Right renal cortex interstitium (tissue), 3 donors: ENCODE results near the gene XPO5. TPM values are rescaled to one million over a fixed set of nuclear protein-coding genes. Genes with fewer than 3 reads are reported as not detected.
"Not testable (repeated sequence)": the region's sequence is repeated elsewhere in the genome, so short reads cannot be mapped to it uniquely, and the experiment has no call there.

Experiments used
- DNase-seq, 3 donors: peaks; one replicate each; pipeline ENCODE4 v3.0.0-alpha.2; 2013; ENCODE audit warnings: low read depth in 3 of 3, low spot score in 2 of 3
- polyA plus RNA-seq, 3 donors: library from polyadenylated mRNA; unstranded; fragments of 120-200 nt; gene quantifications; one replicate each; pipeline ENCODE4 v1.2.1, GENCODE V29; 2013; ENCODE audit not compliant: insufficient read length in 3 of 3

XPO5 gene
- 10 to 100 TPM; 45.3 to 50.7 (median 45.9) TPM for polyA plus RNA-seq

DNA sequence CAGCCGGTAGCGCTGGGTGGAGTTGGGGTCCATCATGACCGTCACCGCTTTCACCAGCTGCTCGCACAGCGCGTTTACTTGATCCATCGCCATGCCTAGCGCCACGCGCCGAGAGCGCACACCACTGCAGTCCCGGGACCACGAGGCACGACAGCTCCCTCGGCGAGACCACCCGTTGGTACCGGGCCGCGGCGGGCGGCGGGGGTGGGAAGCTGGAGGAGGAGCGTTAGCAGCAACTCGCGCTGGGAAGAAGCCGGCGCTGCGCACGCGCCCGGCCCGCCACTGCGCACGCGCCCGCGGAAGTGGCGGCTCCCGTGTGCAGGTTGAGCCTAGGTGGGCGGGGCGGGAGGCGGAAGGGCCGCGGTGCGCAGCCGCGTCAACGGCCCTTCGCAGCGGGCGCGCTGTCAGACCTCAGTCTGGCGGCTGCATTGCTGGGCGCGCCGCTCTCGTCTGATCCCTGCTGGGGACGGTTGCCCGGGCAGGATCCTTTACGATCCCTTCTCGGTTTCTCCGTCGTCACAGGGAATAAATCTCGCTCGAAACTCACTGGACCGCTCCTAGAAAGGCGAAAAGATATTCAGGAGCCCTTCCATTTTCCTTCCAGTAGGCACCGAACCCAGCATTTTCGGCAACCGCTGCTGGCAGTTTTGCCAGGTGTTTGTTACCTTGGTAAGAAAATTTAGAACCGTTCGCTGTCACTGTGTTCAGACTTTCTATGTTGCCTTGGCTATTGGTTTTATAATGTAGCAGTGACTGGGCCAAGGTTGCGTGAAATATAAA is at the start of gene XPO5, which contains the start of gene POLH:
XPO5 (minus strand) TSS at position 267 of the 780 bp plus-strand sequence; CDS start at position 93, 174 bp downstream.
POLH (plus strand) TSS at position 414 of the 780 bp plus-strand sequence. CDS start 6,135 bp downstream, outside the sequence.
- DNase-seq, result peak; percentile 58 to 80 (median 79)

DNA sequence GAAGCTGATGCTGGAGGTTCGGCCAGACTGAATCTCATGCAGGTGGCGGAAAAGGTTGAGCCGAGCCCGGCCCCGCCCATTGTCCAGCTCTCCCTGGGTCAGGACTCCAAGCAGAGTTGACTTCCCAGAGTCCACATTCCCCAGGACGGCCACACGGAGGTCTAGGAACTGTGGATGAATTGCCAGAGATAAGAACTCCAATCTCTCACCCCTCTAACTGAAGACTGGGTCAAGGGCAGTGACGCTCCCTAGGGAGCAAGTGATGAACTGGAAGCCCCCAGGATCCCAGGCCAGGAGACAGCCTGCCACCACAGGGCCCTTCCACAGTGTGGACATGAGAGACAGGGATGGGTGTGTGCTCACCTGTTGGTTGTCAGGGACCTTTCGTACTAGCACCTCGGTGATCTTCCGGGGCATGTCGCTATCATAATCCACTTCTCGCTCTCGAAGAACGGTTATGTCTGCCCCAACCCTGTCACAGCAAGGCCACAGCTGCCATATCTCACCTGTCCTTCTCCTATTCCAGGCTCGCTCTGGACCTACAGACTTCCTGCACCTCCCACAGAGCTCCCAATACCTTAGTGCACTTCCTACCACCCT is 49.7 kb upstream of the XPO5 start:
- DNase-seq, result no peak

DNA sequence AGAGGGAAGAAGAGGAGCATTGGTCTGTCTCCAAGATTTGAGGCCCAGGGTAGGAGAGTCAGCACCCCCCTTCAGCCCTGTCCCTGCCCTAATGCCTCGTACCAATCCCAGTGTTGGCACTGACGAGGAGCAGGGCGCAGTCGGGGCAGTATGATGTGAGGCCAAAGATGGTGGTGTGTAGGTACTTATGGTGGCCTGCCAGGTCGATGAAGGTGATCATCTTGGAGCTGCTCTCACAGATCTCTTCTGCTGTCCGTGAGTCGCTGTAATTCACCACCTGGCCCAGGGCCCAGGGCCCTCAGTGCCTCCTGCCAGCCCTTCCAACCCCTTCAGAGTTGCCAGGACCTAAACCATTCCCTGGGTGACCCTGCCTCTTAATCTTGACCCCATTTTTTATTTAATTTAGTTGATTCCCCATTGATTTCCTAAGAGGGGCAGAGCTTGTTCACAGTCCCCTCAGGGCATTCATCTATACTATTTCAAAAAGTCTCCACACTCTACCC is 49.0 kb upstream of the XPO5 start:
- DNase-seq, result no peak

GRCh38 chr6:43623880-43624785 is 48.3 kb upstream of the XPO5 start:
- no peak for DNase-seq

GRCh38 chr6:43622541-43622940 is 46.7 kb upstream of the XPO5 start:
- no peak for DNase-seq

DNA sequence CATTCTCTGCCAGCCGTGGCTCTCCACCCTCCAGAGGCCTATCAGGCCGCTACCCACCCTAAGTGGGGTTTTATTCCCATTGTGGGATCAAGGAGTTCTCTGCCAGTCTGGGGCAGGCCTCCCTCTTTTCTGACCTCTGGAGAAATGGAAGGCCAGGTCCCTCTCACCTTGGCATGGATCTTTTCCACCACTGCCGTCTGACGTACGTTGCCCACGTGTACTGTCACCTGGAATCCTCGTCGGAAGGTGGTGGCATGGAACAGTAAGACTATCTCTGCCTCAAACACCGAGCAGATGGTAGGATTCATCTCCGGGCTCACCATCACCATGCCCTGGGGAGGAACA is 46.0 kb upstream of the XPO5 start:
- no peak for DNase-seq

- no peak for DNase-seq
Measured at GRCh38 chr6:43621078-43621835, 45.4 kb upstream of the XPO5 start.

GRCh38 chr6:43616725-43617472 is 41.1 kb upstream of the XPO5 start:
- DNase-seq, result no peak

DNA sequence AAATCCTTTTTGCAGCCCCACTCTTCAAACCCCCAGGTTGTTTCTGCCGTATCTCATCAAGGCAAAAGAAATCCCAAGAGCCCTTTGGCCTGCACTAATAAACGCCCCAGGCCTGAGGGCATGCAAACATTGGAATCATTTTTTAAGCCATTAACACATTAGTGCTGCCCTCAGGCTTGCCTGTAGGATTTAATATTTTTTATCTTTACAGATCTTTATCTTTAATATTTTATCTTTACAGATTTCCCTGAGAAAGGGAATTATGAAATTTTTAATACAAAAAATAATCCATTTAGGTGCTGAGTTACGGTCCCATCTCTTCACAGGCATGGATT is 38.5 kb upstream of the XPO5 start:
- no peak for DNase-seq

DNA sequence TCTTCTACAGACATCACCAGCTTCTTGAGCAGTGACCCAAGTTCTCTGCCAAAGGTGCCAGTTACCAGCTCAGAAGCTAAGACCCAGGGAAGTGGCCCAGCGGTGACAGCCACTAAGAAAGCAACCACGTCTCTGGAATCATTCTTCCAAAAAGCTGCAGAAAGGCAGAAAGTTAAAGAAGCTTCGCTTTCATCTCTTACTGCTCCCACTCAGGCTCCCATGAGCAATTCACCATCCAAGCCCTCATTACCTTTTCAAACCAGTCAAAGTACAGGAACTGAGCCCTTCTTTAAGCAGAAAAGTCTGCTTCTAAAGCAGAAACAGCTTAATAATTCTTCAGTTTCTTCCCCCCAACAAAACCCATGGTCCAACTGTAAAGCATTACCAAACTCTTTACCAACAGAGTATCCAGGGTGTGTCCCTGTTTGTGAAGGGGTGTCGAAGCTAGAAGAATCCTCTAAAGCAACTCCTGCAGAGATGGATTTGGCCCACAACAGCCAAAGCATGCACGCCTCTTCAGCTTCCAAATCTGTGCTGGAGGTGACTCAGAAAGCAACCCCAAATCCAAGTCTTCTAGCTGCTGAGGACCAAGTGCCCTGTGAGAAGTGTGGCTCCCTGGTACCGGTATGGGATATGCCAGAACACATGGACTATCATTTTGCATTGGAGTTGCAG is 38.0 kb upstream of the XPO5 start:
- DNase-seq, result no peak

- no peak for DNase-seq
Measured at GRCh38 chr6:43610431-43610830, 34.6 kb upstream of the XPO5 start.

GRCh38 chr6:43609402-43609801 is 33.6 kb upstream of the XPO5 start:
- DNase-seq, result no peak

DNA sequence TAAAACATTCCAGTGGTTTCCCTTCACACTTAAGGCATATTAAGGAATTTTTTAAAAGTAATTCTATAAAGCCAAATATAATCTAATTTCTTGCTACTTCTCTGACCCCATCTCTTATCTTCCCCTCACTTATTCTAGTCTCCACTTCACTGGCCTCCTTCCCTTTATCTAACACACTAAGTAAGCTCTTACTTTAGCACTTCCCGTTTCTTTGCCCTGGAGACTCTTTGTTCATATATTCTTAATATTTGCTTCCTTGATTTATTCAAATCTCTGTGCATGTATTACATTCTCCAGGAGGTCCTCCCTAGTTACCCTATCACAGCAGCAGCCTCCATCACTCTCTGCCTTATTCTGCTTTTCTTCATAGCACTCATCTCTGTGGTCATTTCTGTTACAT is 33.0 kb upstream of the XPO5 start:
- no peak for DNase-seq

- DNase-seq, result peak; percentile 57 to 63 (median 61)
Measured at GRCh38 chr6:43608310-43608763, 32.5 kb upstream of the XPO5 start.

DNA sequence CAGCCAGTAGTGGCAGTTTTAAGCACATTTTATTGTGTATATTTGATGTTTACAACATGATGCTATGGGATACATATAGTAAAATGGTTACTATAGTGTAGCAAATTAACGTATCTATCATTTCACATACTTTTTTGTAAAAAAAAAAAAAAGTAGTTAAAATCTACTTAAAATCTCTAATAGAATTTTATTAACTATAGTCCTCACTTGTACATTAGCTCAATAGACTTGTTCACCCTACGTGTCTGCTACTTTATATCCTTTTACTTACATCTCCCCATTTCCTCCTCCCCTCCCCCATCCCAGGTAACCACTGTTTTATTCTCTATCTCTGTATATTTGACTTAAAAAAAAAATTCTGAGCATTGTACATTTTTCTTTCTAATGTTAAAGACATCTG is 30.2 kb upstream of the XPO5 start:
- DNase-seq, result no peak

DNA sequence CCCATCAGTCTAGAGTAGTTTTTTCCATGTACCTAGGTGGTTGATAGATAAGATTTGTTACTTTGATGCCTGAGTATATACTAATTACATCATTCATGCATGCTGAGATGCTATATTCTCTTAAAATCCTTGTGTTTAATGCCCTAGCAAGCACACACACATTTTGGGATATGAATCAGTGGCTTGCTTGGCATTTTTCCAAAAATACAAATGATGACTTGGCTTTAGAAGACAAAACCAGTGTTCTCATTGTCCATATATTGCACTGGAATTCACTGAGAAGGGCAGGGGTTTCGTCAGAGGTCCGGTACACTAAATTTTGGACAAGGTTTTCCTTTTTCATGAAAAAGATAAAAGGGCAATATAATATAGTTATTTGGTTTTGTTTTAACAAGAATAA is 28.3 kb upstream of the XPO5 start:
- no peak for DNase-seq

GRCh38 chr6:43600595-43600994 is 24.8 kb upstream of the XPO5 start:
- no peak for DNase-seq

GRCh38 chr6:43593938-43594337 is 18.1 kb upstream of the XPO5 start:
- DNase-seq, result no peak

DNA sequence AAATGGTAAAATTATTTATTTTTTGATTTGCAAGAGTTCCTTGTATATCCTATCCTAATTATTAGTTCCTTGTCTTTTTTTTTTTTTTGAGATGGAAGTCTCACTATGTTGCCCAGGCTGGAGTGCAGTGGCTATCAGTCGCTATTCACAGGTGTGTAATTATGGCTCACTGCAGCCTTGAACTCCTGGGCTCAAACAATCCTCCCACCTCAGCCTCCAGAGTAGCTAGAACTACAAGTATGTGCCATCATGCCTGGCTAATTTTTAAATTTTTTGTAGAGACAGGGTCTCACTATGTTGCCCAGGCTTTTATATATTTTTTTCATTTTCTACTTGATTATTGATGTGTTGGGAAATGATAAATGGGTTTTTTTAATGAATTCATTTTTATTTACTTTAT is 13.7 kb upstream of the XPO5 start:
- DNase-seq, result not testable (repeated sequence)
